ENCODE data around the gene HPF1. TPM values are rescaled to one million over a fixed set of nuclear protein-coding genes. Genes with fewer than 3 reads are reported as not detected.
"Not testable (repeated sequence)": the region's sequence is repeated elsewhere in the genome, so short reads cannot be mapped to it uniquely, and the experiment has no call there.

Gene HPF1
- total RNA-seq, 4 donors from 2014 or later: 8.7 to 32.4 (median 20.3) TPM

DNA sequence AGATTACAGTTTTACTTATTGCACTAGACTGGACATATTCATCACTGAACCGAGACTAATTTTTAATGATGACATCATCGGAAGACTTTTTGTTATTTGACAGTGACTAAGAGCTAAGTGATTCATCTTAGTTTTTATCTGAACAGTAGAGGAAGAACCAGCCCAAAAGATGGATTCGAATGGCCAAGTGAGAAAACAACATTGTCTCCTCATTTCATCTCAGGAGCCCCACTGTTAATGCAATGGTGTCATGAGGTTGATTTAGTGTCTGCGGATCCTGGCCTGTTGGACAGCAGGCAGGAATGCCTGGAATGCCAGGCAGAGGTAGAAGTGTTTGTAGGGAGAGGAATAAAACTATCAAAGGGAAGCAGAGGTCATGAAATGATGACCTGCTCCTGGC, 37.8 kb upstream of the HPF1 start:
- H3K4me3 ChIP-seq (ENCODE audit: low read depth, poor library complexity, severe bottlenecking): no peak overlapping the region
- WGBS, 2 donors: 37 to 38% methylated on average over 4 of the region's 4 CpGs
- intact Hi-C loops (cut with DNase I; ENCODE audit: low total_unique reads): no loop called here
- TF ChIP-seq, protein P1, sequence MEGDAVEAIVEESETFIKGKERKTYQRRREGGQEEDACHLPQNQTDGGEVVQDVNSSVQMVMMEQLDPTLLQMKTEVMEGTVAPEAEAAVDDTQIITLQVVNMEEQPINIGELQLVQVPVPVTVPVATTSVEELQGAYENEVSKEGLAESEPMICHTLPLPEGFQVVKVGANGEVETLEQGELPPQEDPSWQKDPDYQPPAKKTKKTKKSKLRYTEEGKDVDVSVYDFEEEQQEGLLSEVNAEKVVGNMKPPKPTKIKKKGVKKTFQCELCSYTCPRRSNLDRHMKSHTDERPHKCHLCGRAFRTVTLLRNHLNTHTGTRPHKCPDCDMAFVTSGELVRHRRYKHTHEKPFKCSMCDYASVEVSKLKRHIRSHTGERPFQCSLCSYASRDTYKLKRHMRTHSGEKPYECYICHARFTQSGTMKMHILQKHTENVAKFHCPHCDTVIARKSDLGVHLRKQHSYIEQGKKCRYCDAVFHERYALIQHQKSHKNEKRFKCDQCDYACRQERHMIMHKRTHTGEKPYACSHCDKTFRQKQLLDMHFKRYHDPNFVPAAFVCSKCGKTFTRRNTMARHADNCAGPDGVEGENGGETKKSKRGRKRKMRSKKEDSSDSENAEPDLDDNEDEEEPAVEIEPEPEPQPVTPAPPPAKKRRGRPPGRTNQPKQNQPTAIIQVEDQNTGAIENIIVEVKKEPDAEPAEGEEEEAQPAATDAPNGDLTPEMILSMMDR (IDR thresholded peaks at IDR 0.05): no peak
- no peak for DNase-seq (ENCODE audit: low spot score in 2 of 2)

- TF ChIP-seq POLR2A (IDR thresholded peaks at IDR 0.05): no peak
- TF ChIP-seq, protein P1 (IDR thresholded peaks at IDR 0.05): no peak
- no peak overlapping the region for H3K4me3 ChIP-seq (ENCODE audit: low read depth, poor library complexity, severe bottlenecking)
- peak in 1 of 2 donors; percentile 23 for DNase-seq (ENCODE audit: low spot score in 2 of 2)
- WGBS, 2 donors: 3 to 6% methylated on average over 29 of the region's 29 CpGs
- intact Hi-C loops (cut with DNase I; ENCODE audit: low total_unique reads): no loop called here
These were observed 33.9 kb upstream of the HPF1 start for GRCh38 chr4:169791527-169792156.

GRCh38 chr4:169791062-169791461, 33.3 kb upstream of the HPF1 start:
- TF ChIP-seq, protein P1 (IDR thresholded peaks at IDR 0.05): no peak
- TF ChIP-seq POLR2A (IDR thresholded peaks at IDR 0.05): no peak
- H3K4me3 ChIP-seq (ENCODE audit: low read depth, poor library complexity, severe bottlenecking): no peak overlapping the region
- 31 to 45% methylated on average over 2 of the region's 2 CpGs for WGBS, 2 donors
- intact Hi-C loops (cut with DNase I; ENCODE audit: low total_unique reads): no loop called here
- no peak for DNase-seq (ENCODE audit: low spot score in 2 of 2)

DNA sequence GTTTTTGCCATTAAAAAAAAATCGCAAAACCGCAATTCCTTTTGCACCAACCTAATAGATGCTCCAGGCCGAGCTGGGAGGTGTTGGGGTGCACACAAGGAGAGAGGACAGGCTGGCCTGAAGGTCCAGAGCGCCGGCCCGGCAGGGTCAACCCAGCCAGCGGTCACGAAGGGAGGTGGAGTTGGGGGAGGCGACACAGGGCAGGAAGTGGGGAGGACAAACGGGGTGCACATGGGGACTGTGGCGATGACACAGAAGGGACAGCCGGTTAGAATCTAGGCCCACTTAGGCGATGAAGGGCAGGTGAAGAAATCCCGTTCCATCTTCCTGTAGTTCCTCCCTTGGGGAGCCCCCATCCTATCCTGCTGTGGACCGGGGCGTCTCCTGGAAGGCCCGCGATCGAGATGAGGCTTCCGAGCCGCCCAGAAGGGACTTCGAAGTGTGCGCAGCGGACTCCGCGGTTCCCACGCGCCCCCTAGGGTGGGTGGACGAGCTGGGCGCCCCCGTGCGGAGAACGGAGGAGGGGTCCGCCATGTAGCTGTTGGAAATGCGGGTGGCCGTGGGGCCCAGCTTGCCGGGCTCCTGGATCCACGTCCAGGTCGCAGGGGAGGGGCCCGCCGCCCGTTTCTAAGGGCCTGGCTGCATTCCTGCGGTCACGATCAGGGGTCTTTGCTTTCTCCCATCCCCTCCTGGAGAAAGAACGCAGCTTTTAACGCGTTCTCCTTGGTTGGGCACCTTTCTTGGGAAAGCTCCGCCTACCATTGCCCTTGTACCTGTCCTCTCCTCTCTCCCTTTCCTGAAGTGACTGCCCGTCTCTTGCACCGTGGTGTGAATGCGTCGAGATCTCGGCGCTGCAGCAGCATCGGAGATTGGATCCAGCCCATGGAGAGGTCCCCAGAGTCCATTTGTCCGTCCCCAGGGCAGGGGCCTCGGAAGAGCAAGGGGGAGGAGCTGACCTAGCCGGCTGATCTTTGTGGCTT, 17.0 kb upstream of the HPF1 start:
- WGBS, 2 donors: 28 to 35% methylated on average over 57 to 58 of the region's 58 CpGs
- no peak for DNase-seq (ENCODE audit: low spot score in 2 of 2)
- TF ChIP-seq, protein P1 (IDR thresholded peaks at IDR 0.05): no peak
- TF ChIP-seq POLR2A (IDR thresholded peaks at IDR 0.05): no peak
- H3K4me3 ChIP-seq (ENCODE audit: low read depth, poor library complexity, severe bottlenecking): no peak overlapping the region
- intact Hi-C loops (cut with DNase I; ENCODE audit: low total_unique reads): no loop called here

DNA sequence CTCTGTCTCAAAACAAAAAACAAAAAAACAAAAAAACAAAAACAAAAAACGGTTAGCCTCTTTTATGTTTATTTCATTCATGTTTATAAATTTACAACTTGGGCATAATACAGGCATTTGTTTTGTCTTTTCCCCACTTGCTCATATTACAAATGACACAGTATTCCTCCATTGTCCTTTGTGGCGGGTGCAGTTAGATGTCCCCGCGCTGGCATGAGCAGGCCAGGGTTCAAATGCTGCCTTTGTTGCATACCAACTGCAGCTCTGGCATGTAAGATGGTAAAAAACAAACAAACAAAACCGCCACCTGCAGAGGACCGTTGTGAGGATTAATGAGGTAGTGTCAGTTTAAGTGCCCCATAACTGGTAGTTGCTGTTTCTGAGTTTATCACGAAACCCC, 16.1 kb upstream of the HPF1 start:
- TF ChIP-seq, protein P1 (IDR thresholded peaks at IDR 0.05): no peak
- TF ChIP-seq POLR2A (IDR thresholded peaks at IDR 0.05): no peak
- intact Hi-C loops (cut with DNase I; ENCODE audit: low total_unique reads): no loop called here
- DNase-seq (ENCODE audit: low spot score in 2 of 2): no peak
- 84 to 88% methylated on average over 7 of the region's 7 CpGs for WGBS, 2 donors
- no peak overlapping the region for H3K4me3 ChIP-seq (ENCODE audit: low read depth, poor library complexity, severe bottlenecking)

- H3K4me3 ChIP-seq (ENCODE audit: low read depth, poor library complexity, severe bottlenecking); DNase-seq (ENCODE audit: low spot score in 2 of 2); intact Hi-C loops (cut with DNase I; ENCODE audit: low total_unique reads): not testable (repeated sequence)
- WGBS, 2 donors: 76 to 80% methylated on average over 11 of the region's 11 CpGs
These were observed 13.9 kb upstream of the HPF1 start for GRCh38 chr4:169771556-169772080.
